Nephron progenitor cell (in vitro differentiated cells): Measurements from ENCODE around the gene CDS2.

Experiments
- DNase-seq: peaks from one replicate; pipeline ENCODE4 v3.0.0; 2021
- H3K27ac Mint-ChIP-seq: 2 replicates; pipeline ENCODE4 v1.8.0; 2021; ENCODE audit warnings: mild to moderate bottlenecking, moderate library complexity, mixed read lengths
- H3K27me3 Mint-ChIP-seq: 2 replicates; pipeline ENCODE4 v1.8.0; 2021; ENCODE audit warnings: mild to moderate bottlenecking, low read depth, mixed read lengths; ENCODE audit not compliant: poor library complexity
- H3K36me3 Mint-ChIP-seq: 2 replicates; pipeline ENCODE4 v1.8.0; 2021; ENCODE audit warnings: low read depth, mixed read lengths
- H3K4me1 Mint-ChIP-seq: 2 replicates; pipeline ENCODE4 v1.8.0; 2021; ENCODE audit warnings: mixed read lengths
- H3K4me3 Mint-ChIP-seq: 2 replicates; pipeline ENCODE4 v1.8.0; 2021; ENCODE audit warnings: mild to moderate bottlenecking, moderate library complexity, mixed read lengths
- H3K9me3 Mint-ChIP-seq: 2 replicates; pipeline ENCODE4 v1.8.0; 2021; ENCODE audit warnings: mild to moderate bottlenecking, moderate library complexity, mixed read lengths
- CTCF ChIP-seq: fragments of 200-600 bp; sonication (generic); IDR thresholded peaks from 2 replicates; pipeline ENCODE4 v1.5.0; 2021; ENCODE audit warnings: antibody characterized with exemption

The CDS2 gene

GRCh38 chr20:5212907-5213487 lies 86.2 kb downstream of the CDS2 start:
- peaks cover 23% of the 10 kb centered on the region for H3K36me3 Mint-ChIP-seq
- no peaks in the 10 kb centered on the region for H3K27me3 Mint-ChIP-seq
- TF ChIP-seq CTCF, result no peak
- DNase-seq, result no peak
- H3K4me1 Mint-ChIP-seq, result no peaks in the 10 kb centered on the region
- no peak overlapping the region for H3K27ac Mint-ChIP-seq
- H3K9me3 Mint-ChIP-seq, result peaks cover 7% of the 10 kb centered on the region
- H3K4me3 Mint-ChIP-seq, result no peak overlapping the region

- Mint-ChIP-seq H3K36me3 (peaks cover 12% of the 10 kb centered on the region), H3K4me1 (no peaks in the 10 kb centered on the region), H3K27ac (peak overlapping the region; percentile 77), H3K9me3 (no peaks in the 10 kb centered on the region), H3K4me3 (no peak overlapping the region), H3K27me3 (peaks cover 4% of the 10 kb centered on the region)
- TF ChIP-seq CTCF, result no peak
- DNase-seq, result peak; percentile 10
These were observed 88.0 kb downstream of the CDS2 start for GRCh38 chr20:5214826-5215225.

GRCh38 chr20:5215672-5216304 lies 89.0 kb downstream of the CDS2 start:
- Mint-ChIP-seq H3K36me3 (peaks cover 11% of the 10 kb centered on the region), H3K27me3 (peaks cover 6% of the 10 kb centered on the region), H3K9me3 (no peaks in the 10 kb centered on the region), H3K4me3 (no peak overlapping the region), H3K27ac (no peak overlapping the region), H3K4me1 (no peaks in the 10 kb centered on the region)
- TF ChIP-seq CTCF, result no peak
- DNase-seq, result no peak

GRCh38 chr20:5216663-5217062 lies 89.9 kb downstream of the CDS2 start:
- no peak overlapping the region for H3K27ac Mint-ChIP-seq
- H3K4me1 Mint-ChIP-seq, result no peaks in the 10 kb centered on the region
- TF ChIP-seq CTCF, result no peak
- H3K36me3 Mint-ChIP-seq, result peaks cover 11% of the 10 kb centered on the region
- no peak for DNase-seq
- no peaks in the 10 kb centered on the region for H3K9me3 Mint-ChIP-seq
- H3K4me3 Mint-ChIP-seq, result no peak overlapping the region
- H3K27me3 Mint-ChIP-seq, result peaks cover 6% of the 10 kb centered on the region

- Mint-ChIP-seq H3K4me3 (no peak overlapping the region), H3K36me3 (peaks cover 6% of the 10 kb centered on the region), H3K9me3 (no peaks in the 10 kb centered on the region), H3K4me1 (no peaks in the 10 kb centered on the region), H3K27me3 (peaks cover 8% of the 10 kb centered on the region), H3K27ac (no peak overlapping the region)
- no peak for DNase-seq
- no peak for TF ChIP-seq CTCF
These were observed 90.8 kb downstream of the CDS2 start for GRCh38 chr20:5217616-5218015.
